Embryonic facial prominence (tissue), 1 donor: ENCODE measurements around the gene AURKA.
"Not testable (repeated sequence)": the region's sequence is repeated elsewhere in the genome, so short reads cannot be mapped to it uniquely, and the experiment has no call there.

Experiments used
- DNase-seq: peaks from one replicate; pipeline ENCODE4 v3.0.0-alpha.2; 2016; ENCODE audit errors: extremely low spot score

AURKA gene

GRCh38 chr20:56391596-56392131 lies 351 bp downstream of the AURKA start:
- DNase-seq = no peak

GRCh38 chr20:56391037-56391436 lies 978 bp downstream of the AURKA start:
- no peak for DNase-seq

- DNase-seq = not testable (repeated sequence)
Measured at GRCh38 chr20:56390396-56390795, 1.6 kb downstream of the AURKA start.

GRCh38 chr20:56389807-56390206 lies 2.2 kb downstream of the AURKA start:
- no peak for DNase-seq

- no peak for DNase-seq
Measured at GRCh38 chr20:56388882-56389281, 3.1 kb downstream of the AURKA start.

- no peak for DNase-seq
Measured at GRCh38 chr20:56386219-56386618, 5.8 kb downstream of the AURKA start.

GRCh38 chr20:56385130-56385529 lies 6.9 kb downstream of the AURKA start:
- DNase-seq = no peak

GRCh38 chr20:56383334-56383733 lies 8.7 kb downstream of the AURKA start:
- no peak for DNase-seq

GRCh38 chr20:56382696-56383095 lies 9.3 kb downstream of the AURKA start:
- DNase-seq = no peak

- DNase-seq = no peak
Measured at GRCh38 chr20:56381501-56381900, 10.5 kb downstream of the AURKA start.

- no peak for DNase-seq
Measured at GRCh38 chr20:56380375-56380774, 11.6 kb downstream of the AURKA start.

GRCh38 chr20:56378386-56378785 lies 13.6 kb downstream of the AURKA start:
- no peak for DNase-seq

- no peak for DNase-seq
Measured at GRCh38 chr20:56376331-56376730, 15.7 kb downstream of the AURKA start.

- DNase-seq = no peak
Measured at GRCh38 chr20:56373942-56374341, 18.1 kb downstream of the AURKA start.

- DNase-seq = no peak
Measured at GRCh38 chr20:56372850-56373249, 19.2 kb downstream of the AURKA start.

- DNase-seq = no peak
Measured at GRCh38 chr20:56371977-56372376, 20.0 kb downstream of the AURKA start.

- no peak for DNase-seq
Measured at GRCh38 chr20:56369179-56369578, 22.8 kb downstream of the AURKA start.

GRCh38 chr20:56368351-56369134 lies 23.5 kb downstream of the AURKA start:
- no peak for DNase-seq

- DNase-seq = no peak
Measured at GRCh38 chr20:56363491-56363890, 28.5 kb downstream of the AURKA start.

GRCh38 chr20:56362833-56363413 lies 29.1 kb downstream of the AURKA start:
- DNase-seq = no peak

- DNase-seq = no peak
Measured at GRCh38 chr20:56361900-56362299, 30.1 kb downstream of the AURKA start.

- no peak for DNase-seq
Measured at GRCh38 chr20:56360908-56361205, 31.2 kb downstream of the AURKA start.

GRCh38 chr20:56360133-56360907 lies 31.7 kb downstream of the AURKA start:
- no peak for DNase-seq
